ENCODE data around the gene ZNF485. TPM values are rescaled to one million over a fixed set of nuclear protein-coding genes. Genes with fewer than 3 reads are reported as not detected.

The ZNF485 gene
- total RNA-seq = 5.4 TPM

- no peaks in the 10 kb centered on the region for H3K27me3 ChIP-seq
- peaks cover 8% of the 10 kb centered on the region for H3K4me1 ChIP-seq
- intact Hi-C loops (cut with DNase I) = no loop called here
- no peak for DNase-seq (ENCODE audit: extremely low spot score in 2 of 2)
- no peak for TF ChIP-seq CTCF (IDR thresholded peaks at IDR 0.05)
- TF ChIP-seq POLR2AphosphoS5 (IDR thresholded peaks at IDR 0.05; ENCODE audit: insufficient read depth in 1 of 2, low read depth in 1 of 2) = peak; percentile 21 to 71
- H3K4me3 ChIP-seq = peak within 1 kb of the TSS; percentile 81 to 96
- peaks cover 0 to 18% of the 10 kb centered on the region in 2 donors for H3K36me3 ChIP-seq
- H3K27ac ChIP-seq = peak within 1 kb of the TSS; percentile 74
- H3K9me3 ChIP-seq = no peaks in the 10 kb centered on the region
Observed at GRCh38 chr10:43606323-43607198, at the start of gene ZNF485. Gene ZNF485, plus strand, starts transcription at chr10:43606438. Its CDS starts 613 bp downstream, at chr10:43607051.

GRCh38 chr10:43557214-43557613 lies 49.0 kb upstream of the ZNF485 start:
- TF ChIP-seq CTCF (IDR thresholded peaks at IDR 0.05) = no peak
- intact Hi-C loops (cut with DNase I) = no loop called here
- Histone ChIP-seq H3K27me3 (no peaks in the 10 kb centered on the region), H3K4me1 (no peaks in the 10 kb centered on the region), H3K27ac (no peak overlapping the region), H3K36me3 (peaks cover 0 to 35% of the 10 kb centered on the region in 2 donors), H3K4me3 (no peak overlapping the region), H3K9me3 (no peaks in the 10 kb centered on the region)
- no peak for DNase-seq (ENCODE audit: extremely low spot score in 2 of 2)

- DNase-seq (ENCODE audit: extremely low spot score in 2 of 2) = no peak
- intact Hi-C loops (cut with DNase I) = no loop called here
- no peak for TF ChIP-seq POLR2AphosphoS5 (IDR thresholded peaks at IDR 0.05; ENCODE audit: insufficient read depth in 1 of 2, low read depth in 1 of 2)
- TF ChIP-seq CTCF (IDR thresholded peaks at IDR 0.05) = no peak
- no peak for TF ChIP-seq POLR2A (IDR thresholded peaks at IDR 0.05)
- Histone ChIP-seq H3K36me3 (peaks cover 0 to 3% of the 10 kb centered on the region in 2 donors), H3K27me3 (no peaks in the 10 kb centered on the region), H3K4me3 (no peak overlapping the region), H3K9me3 (no peaks in the 10 kb centered on the region), H3K27ac (no peak overlapping the region), H3K4me1 (peaks cover 11% of the 10 kb centered on the region)
Observed at GRCh38 chr10:43569681-43570080, 36.6 kb upstream of the ZNF485 start.

GRCh38 chr10:43570971-43571370 lies 35.3 kb upstream of the ZNF485 start:
- TF ChIP-seq POLR2AphosphoS5 (IDR thresholded peaks at IDR 0.05; ENCODE audit: insufficient read depth in 1 of 2, low read depth in 1 of 2) = no peak
- no peak for TF ChIP-seq POLR2A (IDR thresholded peaks at IDR 0.05)
- no peak for TF ChIP-seq CTCF (IDR thresholded peaks at IDR 0.05)
- DNase-seq (ENCODE audit: extremely low spot score in 2 of 2) = no peak
- H3K27ac ChIP-seq = no peak overlapping the region
- H3K4me1 ChIP-seq = peaks cover 11% of the 10 kb centered on the region
- intact Hi-C loops (cut with DNase I) = no loop called here
- no peaks in the 10 kb centered on the region for H3K9me3 ChIP-seq
- H3K36me3 ChIP-seq = peaks cover 0 to 3% of the 10 kb centered on the region in 2 donors
- no peak overlapping the region for H3K4me3 ChIP-seq
- H3K27me3 ChIP-seq = no peaks in the 10 kb centered on the region
